ENCODE results near the gene DHRS1.

DHRS1 gene

DNA sequence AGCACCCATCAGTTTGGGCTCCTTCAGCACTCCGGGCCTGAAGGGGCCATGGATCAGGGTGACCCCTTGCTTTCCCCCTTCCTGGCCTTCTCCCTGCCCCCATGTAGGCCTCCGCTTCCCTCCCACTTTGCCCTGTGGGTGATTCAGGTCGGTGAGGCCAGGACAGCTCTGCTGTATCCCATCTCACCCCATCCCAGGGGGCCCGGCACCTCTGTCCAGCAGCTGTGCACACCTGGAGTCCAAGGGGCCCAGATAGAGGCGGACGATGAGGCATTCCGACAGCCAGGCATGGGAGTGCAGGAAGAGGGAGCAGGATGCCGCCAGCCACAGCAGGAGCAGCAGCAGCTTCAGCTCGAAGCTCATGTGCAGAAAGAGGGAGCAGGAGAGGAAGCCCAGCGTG lies 23.1 kb upstream of the DHRS1 start:
- peaks cover 9% of the 10 kb centered on the region for H3K27me3 ChIP-seq (ENCODE audit: insufficient read depth, low read length)
- H3K9me3 ChIP-seq (ENCODE audit: low read length) = no peaks in the 10 kb centered on the region
- H2AFZ ChIP-seq (ENCODE audit: low read depth, low read length) = no peak overlapping the region
- no peaks in the 10 kb centered on the region for H3K36me3 ChIP-seq (ENCODE audit: insufficient read depth, low read length)
- H3K4me1 ChIP-seq (ENCODE audit: insufficient read depth, low read length) = no peaks in the 10 kb centered on the region
- H3K4me3 ChIP-seq (ENCODE audit: low read length) = no peak overlapping the region

DNA sequence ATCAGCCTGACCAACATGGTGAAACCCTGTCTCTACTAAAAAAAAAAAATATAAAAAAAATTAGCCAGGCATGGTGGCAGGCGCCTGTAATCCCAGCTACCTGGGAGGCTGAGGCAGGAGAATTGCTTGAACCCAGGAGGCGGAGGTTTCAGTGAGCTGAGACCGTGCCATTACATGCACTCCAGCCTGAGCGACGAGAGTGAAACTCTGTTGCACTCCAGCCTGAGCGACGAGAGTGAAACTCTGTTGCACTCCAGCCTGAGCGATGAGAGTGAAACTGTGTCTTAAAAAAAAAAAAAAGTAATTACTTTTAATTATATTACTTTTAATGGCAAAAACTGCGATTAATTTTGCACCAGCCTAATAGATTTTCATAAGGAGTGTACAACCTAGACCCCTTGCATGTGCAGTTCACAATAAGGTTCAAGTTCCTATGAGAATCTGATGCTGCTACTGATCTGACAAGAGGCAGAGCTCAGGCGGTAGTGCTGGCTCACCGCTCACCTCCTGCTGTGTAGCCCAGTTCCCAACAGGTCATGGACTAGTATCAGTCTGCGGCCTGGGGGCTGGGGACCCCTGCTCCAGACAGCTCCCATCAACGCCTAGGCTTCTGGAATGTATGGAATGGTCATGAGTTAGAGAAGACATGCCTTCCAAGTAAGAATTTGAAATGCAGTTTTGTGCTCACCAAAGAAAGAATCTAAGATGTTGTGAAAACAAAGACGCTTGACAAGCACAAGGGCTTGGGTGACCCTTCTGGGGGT lies 21.8 kb upstream of the DHRS1 start:
- Histone ChIP-seq H3K4me3 (ENCODE audit: low read length) (no peak overlapping the region), H2AFZ (ENCODE audit: low read depth, low read length) (no peak overlapping the region), H3K36me3 (ENCODE audit: insufficient read depth, low read length) (no peaks in the 10 kb centered on the region), H3K4me1 (ENCODE audit: insufficient read depth, low read length) (no peaks in the 10 kb centered on the region), H3K27me3 (ENCODE audit: insufficient read depth, low read length) (peaks cover 9% of the 10 kb centered on the region), H3K9me3 (ENCODE audit: low read length) (no peaks in the 10 kb centered on the region)

DNA sequence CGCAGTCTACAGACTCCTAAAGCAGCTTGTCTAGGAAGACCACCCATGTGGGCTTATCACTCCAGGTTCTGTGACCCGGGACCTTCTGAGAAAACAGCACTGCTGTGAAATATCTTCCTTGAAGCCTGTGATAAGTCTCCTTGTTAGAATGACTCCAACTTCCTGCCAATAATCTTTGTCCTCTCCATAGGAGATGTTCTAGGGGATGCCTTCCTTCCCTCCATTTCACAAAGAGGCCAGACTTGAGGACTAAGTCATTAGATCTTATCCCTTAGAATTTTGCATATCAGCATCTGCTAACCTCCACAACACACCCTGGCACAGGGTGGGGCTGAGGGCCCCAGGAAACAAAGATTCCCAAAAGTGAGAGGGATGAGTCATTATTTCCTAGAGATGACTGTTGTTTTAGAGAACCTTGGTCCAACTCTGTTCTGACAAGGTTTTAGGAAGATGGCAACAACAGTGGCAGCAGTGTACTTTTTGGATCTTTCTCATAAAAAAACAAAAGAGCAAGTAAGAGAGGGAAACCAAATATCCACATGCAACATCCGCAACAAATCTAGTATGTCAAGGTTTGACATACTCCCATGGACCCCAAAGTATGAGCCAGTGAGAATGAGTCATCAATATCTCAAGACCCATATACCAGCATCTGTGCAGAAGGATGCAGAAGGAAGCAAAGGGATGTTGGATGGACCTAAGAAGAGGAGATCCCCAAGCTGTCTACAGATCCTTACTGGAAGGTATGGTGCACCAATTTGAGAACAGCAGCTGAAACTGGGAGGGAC lies 17.8 kb upstream of the DHRS1 start:
- H3K4me3 ChIP-seq (ENCODE audit: low read length) = no peak overlapping the region
- H2AFZ ChIP-seq (ENCODE audit: low read depth, low read length) = no peak overlapping the region
- H3K9me3 ChIP-seq (ENCODE audit: low read length) = no peaks in the 10 kb centered on the region

DNA sequence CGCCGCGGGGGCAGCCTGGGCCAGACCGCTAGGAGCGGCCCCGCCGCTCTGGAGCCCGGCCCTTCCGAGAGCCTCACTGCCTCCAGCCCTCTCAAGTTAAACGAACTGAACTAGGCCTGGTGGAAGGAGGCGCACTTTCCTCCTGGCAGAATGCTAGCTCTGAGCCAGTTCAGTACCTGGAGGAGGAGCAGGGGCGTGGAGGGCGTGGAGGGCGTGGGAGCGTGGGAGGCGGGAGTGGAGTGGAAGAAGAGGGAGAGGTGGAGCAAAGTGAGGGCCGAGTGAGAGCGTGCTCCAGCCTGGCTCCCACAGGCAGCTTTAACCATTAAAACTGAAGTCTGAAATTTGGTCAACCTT lies 17.0 kb upstream of the DHRS1 start:
- Histone ChIP-seq H3K4me3 (ENCODE audit: low read length) (no peak overlapping the region), H3K4me1 (ENCODE audit: insufficient read depth, low read length) (no peaks in the 10 kb centered on the region), H3K27me3 (ENCODE audit: insufficient read depth, low read length) (peaks cover 6% of the 10 kb centered on the region), H2AFZ (ENCODE audit: low read depth, low read length) (no peak overlapping the region), H3K36me3 (ENCODE audit: insufficient read depth, low read length) (peaks cover 3% of the 10 kb centered on the region), H3K9me3 (ENCODE audit: low read length) (no peaks in the 10 kb centered on the region)

More for the DNA sequence above, 17.8 kb upstream of the DHRS1 start:
- H3K27me3 ChIP-seq (ENCODE audit: insufficient read depth, low read length) = peaks cover 6% of the 10 kb centered on the region
- H3K36me3 ChIP-seq (ENCODE audit: insufficient read depth, low read length) = no peaks in the 10 kb centered on the region
- no peaks in the 10 kb centered on the region for H3K4me1 ChIP-seq (ENCODE audit: insufficient read depth, low read length)

DNA sequence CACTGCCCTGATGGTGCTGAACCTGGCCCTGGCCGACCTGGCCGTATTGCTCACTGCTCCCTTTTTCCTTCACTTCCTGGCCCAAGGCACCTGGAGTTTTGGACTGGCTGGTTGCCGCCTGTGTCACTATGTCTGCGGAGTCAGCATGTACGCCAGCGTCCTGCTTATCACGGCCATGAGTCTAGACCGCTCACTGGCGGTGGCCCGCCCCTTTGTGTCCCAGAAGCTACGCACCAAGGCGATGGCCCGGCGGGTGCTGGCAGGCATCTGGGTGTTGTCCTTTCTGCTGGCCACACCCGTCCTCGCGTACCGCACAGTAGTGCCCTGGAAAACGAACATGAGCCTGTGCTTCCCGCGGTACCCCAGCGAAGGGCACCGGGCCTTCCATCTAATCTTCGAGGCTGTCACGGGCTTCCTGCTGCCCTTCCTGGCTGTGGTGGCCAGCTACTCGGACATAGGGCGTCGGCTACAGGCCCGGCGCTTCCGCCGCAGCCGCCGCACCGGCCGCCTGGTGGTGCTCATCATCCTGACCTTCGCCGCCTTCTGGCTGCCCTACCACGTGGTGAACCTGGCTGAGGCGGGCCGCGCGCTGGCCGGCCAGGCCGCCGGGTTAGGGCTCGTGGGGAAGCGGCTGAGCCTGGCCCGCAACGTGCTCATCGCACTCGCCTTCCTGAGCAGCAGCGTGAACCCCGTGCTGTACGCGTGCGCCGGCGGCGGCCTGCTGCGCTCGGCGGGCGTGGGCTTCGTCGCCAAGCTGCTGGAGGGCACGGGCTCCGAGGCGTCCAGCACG lies 16.4 kb upstream of the DHRS1 start:
- Histone ChIP-seq H3K9me3 (ENCODE audit: low read length) (no peaks in the 10 kb centered on the region), H3K4me1 (ENCODE audit: insufficient read depth, low read length) (no peaks in the 10 kb centered on the region), H3K36me3 (ENCODE audit: insufficient read depth, low read length) (peaks cover 4% of the 10 kb centered on the region), H3K4me3 (ENCODE audit: low read length) (no peak overlapping the region), H3K27me3 (ENCODE audit: insufficient read depth, low read length) (peaks cover 6% of the 10 kb centered on the region), H2AFZ (ENCODE audit: low read depth, low read length) (no peak overlapping the region)

DNA sequence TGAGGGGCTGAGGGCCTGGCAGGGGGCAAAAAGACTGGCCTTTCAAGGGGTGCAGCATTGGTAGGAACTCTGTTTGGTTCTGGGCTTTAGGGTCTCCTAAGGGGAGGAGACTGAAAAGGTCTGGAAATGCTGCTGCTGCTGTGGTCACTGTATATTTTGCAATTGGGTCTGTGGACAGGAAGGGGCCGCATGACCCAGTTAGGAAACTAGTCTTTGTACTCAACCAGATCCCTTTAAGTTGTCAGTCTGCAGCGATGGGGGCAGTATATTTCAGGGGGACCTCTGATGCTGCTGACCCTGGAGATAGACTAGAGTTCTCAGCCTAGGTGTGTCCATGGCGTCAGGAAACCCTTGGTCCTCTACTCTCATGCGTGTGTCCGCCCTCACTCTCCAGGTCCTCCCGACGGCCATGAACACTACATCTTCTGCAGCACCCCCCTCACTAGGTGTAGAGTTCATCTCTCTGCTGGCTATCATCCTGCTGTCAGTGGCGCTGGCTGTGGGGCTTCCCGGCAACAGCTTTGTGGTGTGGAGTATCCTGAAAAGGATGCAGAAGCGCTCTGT lies 15.7 kb upstream of the DHRS1 start:
- H3K27me3 ChIP-seq (ENCODE audit: insufficient read depth, low read length) = peaks cover 5% of the 10 kb centered on the region
- H3K9me3 ChIP-seq (ENCODE audit: low read length) = no peaks in the 10 kb centered on the region

DNA sequence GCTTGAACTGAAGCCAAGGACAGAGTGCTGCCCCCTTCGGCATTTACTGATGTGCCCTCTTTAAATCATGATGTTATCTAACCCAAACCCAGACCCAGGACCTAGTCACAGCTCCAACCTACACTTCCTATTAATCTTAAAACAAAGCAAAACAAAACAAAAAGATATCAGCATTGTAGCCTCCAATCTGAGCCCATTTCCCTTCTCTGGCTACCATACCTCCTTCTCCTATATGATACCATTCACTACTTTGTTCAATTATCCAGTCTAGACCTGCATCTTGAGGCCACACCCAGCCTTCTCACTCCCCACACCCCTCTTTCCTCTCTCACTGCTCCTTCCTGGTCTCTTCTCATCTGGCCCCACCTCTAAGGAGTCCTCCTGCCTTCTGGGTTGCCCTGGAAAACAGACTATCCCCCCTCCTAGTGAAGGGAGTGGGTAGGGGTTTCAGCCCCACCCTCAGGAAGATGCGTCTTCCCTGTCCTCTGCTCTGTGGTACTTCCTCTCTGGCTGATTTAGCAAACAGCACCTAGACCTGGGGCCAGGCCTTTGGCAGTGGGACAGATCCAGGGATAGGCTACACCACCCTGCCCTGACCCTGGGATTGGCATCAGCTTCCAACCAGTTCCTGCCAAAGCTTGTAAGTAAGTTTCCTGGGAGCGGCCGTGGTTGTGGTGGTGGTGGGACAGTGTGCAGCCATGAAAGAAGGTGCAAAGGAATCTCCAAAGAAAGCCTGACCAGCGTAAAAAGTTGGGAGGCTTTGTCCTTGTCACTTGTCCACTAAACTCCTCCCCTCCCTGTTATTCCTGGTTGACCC lies 15.0 kb upstream of the DHRS1 start:
- Histone ChIP-seq H3K9me3 (ENCODE audit: low read length) (no peaks in the 10 kb centered on the region), H3K4me1 (ENCODE audit: insufficient read depth, low read length) (no peaks in the 10 kb centered on the region), H3K36me3 (ENCODE audit: insufficient read depth, low read length) (peaks cover 10% of the 10 kb centered on the region), H3K4me3 (ENCODE audit: low read length) (no peak overlapping the region), H2AFZ (ENCODE audit: low read depth, low read length) (no peak overlapping the region), H3K27me3 (ENCODE audit: insufficient read depth, low read length) (no peaks in the 10 kb centered on the region)

More for the DNA sequence above, 15.7 kb upstream of the DHRS1 start:
- H3K4me1 ChIP-seq (ENCODE audit: insufficient read depth, low read length) = no peaks in the 10 kb centered on the region
- H3K36me3 ChIP-seq (ENCODE audit: insufficient read depth, low read length) = peaks cover 4% of the 10 kb centered on the region
- no peak overlapping the region for H3K4me3 ChIP-seq (ENCODE audit: low read length)
- no peak overlapping the region for H2AFZ ChIP-seq (ENCODE audit: low read depth, low read length)

DNA sequence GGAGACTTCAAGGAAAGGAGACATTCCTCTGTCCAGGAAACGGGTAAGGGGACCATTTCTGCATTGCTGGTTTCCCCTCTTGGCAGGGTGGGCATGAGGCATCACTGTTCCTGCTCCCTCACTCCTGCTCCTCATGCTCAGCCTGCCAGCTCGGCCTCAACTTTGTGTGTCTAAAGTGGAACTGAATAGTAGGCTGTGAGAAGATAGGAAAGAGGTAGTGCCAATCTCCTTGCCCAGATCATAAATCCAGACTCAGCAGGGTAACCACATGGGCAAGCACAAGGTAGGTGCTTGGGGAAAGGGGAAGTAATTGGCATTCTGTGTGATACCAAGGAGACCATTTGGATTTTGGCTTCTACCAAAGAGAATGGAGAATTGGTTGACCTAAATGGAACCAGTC lies 14.3 kb upstream of the DHRS1 start:
- Histone ChIP-seq H3K27me3 (ENCODE audit: insufficient read depth, low read length) (no peaks in the 10 kb centered on the region), H3K36me3 (ENCODE audit: insufficient read depth, low read length) (peaks cover 10% of the 10 kb centered on the region), H2AFZ (ENCODE audit: low read depth, low read length) (no peak overlapping the region), H3K9me3 (ENCODE audit: low read length) (no peaks in the 10 kb centered on the region), H3K4me1 (ENCODE audit: insufficient read depth, low read length) (no peaks in the 10 kb centered on the region), H3K4me3 (ENCODE audit: low read length) (no peak overlapping the region)

DNA sequence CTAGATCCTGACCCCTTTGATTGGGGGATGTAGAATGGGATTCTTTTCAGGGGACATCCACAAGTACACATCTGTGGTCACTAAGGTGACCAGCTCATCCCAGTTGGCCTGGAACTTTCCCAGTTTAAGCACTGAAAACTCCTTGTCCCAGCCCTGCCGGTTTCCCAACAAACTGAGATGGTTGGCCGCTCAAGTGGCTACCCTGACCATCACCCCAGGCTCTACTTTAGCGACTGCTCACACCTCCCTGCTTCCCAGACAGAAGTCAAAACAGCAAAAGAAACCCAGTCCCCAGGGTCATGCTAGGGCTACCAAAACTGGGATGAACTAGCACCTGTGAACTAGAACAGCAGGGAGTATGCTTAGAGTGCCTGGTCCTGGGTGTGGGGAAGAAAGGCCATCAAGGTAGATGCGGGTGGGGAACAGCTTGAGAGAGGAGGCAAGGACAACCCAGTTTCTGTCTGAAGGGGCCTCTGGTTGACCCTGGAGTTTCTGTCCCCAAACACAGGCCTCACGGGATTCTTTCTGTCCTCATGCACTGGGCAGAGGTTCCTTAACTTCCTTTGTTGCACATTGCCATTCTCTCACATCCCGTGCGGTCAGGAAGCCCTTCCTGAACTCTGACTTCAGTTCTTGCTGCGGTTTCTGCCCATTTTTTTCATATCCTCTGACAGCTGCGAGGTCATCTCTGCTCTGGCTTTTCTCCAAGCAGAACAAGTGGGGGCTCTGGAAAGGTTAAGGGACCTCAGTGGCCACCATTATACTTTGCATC lies 13.3 kb upstream of the DHRS1 start:
- no peaks in the 10 kb centered on the region for H3K4me1 ChIP-seq (ENCODE audit: insufficient read depth, low read length)
- no peaks in the 10 kb centered on the region for H3K27me3 ChIP-seq (ENCODE audit: insufficient read depth, low read length)
- H3K36me3 ChIP-seq (ENCODE audit: insufficient read depth, low read length) = peaks cover 11% of the 10 kb centered on the region
- H2AFZ ChIP-seq (ENCODE audit: low read depth, low read length) = no peak overlapping the region
- H3K4me3 ChIP-seq (ENCODE audit: low read length) = no peak overlapping the region
- no peaks in the 10 kb centered on the region for H3K9me3 ChIP-seq (ENCODE audit: low read length)

DNA sequence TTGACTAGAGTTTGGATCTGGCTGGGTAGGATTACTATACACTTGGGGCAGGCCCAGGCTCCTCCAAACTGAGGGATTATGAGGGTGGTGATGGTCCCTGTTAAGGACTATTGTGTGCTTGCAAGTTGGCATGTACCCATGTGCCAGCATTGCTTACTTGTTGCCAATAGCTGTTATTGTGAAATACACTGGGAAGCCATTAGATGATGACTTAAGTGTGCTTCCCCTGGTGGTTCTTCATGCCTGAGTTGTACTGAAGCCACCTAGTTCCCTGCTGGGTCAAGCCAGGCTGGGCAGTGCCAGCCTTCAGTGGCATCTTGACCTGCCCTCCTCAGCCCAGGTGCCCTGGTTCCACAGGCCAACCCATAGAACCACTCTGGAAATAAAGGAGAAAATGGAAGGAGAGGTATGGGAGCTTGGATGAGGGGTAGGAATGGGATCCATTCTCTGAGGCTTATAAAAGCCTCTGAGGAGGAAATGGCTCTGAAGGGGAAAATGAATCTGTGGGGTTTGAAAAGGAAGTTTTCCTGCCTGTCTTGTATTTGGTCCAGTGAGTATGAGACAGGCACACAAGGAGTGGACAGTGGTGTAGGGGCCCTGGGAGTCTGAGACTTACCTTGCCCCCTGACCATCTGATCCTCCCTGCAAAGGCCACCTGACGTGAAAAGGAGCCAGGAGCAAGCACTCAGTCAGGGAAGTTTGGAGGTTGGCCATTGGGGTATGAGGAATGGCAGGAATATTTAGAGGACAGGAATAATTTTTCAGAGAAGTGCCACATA lies 12.4 kb upstream of the DHRS1 start:
- H2AFZ ChIP-seq (ENCODE audit: low read depth, low read length) = no peak overlapping the region
- H3K27me3 ChIP-seq (ENCODE audit: insufficient read depth, low read length) = no peaks in the 10 kb centered on the region
- peaks cover 19% of the 10 kb centered on the region for H3K36me3 ChIP-seq (ENCODE audit: insufficient read depth, low read length)
- H3K4me3 ChIP-seq (ENCODE audit: low read length) = no peak overlapping the region
- no peaks in the 10 kb centered on the region for H3K9me3 ChIP-seq (ENCODE audit: low read length)
- H3K4me1 ChIP-seq (ENCODE audit: insufficient read depth, low read length) = no peaks in the 10 kb centered on the region

All from neuron (in vitro differentiated cells).